B cell (primary cell): ENCODE measurements around the gene LRBA.

Experiments
- CTCF ChIP-seq: fragments of 200-600 bp; IDR thresholded peaks from one replicate; pipeline ENCODE4 v1.8.0; 2022; ENCODE audit warnings: antibody characterized with exemption, mild to moderate bottlenecking
- EZH2 ChIP-seq: IDR thresholded peaks from 2 replicates; pipeline ENCODE4 v1.6.1; 2012; ENCODE audit warnings: borderline replicate concordance, low read depth, mild to moderate bottlenecking, moderate library complexity, low read length; ENCODE audit not compliant: insufficient read depth, poor library complexity, severe bottlenecking

DNA sequence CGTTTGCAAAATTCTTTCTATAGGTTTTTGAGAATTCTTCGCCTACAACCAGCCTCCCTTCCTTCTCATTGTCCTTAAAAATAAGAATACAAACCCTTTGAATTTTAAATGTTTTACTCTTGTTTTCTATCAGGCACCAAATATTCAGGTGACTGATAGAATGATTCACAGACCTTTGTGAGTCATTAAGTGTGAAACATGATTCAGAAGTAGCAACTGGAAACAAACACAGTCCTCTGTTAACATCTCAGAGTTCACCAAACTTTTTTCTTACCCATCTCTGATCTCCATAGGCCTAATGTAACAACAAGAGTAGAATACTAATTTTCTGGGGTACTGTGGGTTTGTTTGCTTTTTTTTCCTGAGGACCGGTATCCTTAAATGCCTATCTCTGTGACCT, 496.5 kb downstream of the LRBA start:
- TF ChIP-seq CTCF (no peak), EZH2 (no peak)
